H9 (cell line): ENCODE measurements around the gene PTMA. TPM values are rescaled to one million over a fixed set of nuclear protein-coding genes. Genes with fewer than 3 reads are reported as not detected.

ENCODE experiments used
- DNase-seq: peaks from one replicate; pipeline ENCODE4 v3.0.0-alpha.2; 2017
- H2AFZ ChIP-seq: one replicate; pipeline ENCODE4 v1.6.1; 2013; ENCODE audit warnings: mild to moderate bottlenecking, low read length, control low read depth, moderate library complexity
- H2AK5ac ChIP-seq: 2 replicates; pipeline ENCODE4 v1.6.1; 2013; ENCODE audit warnings: low read length, control low read depth, mixed read lengths; ENCODE audit not compliant: insufficient read length
- H2BK120ac ChIP-seq: one replicate; pipeline ENCODE4 v1.6.1; 2013; ENCODE audit warnings: low read depth, mild to moderate bottlenecking, low read length, control low read depth, inconsistent platforms; ENCODE audit not compliant: poor library complexity, severe bottlenecking
- H2BK12ac ChIP-seq: 2 replicates; pipeline ENCODE4 v1.6.1; 2013; ENCODE audit warnings: low read length, control low read depth, mixed read lengths, low read depth; ENCODE audit not compliant: insufficient read length
- H2BK15ac ChIP-seq: 2 replicates; pipeline ENCODE4 v1.6.1; 2013; ENCODE audit warnings: low read depth, low read length, control low read depth
- H2BK20ac ChIP-seq: one replicate; pipeline ENCODE4 v1.6.1; 2013; ENCODE audit warnings: low read depth, mild to moderate bottlenecking, low read length, control low read depth, inconsistent platforms; ENCODE audit not compliant: poor library complexity, severe bottlenecking
- H2BK5ac ChIP-seq: 2 replicates; pipeline ENCODE4 v1.6.1; 2013; ENCODE audit warnings: low read length, control low read depth, mixed read lengths; ENCODE audit not compliant: insufficient read length
- H3K14ac ChIP-seq: 2 replicates; pipeline ENCODE4 v1.6.1; 2013; ENCODE audit warnings: low read length, control low read depth; ENCODE audit not compliant: insufficient read depth
- H3K18ac ChIP-seq: 2 replicates; pipeline ENCODE4 v1.6.1; 2013; ENCODE audit warnings: low read depth, mild to moderate bottlenecking, mixed read lengths, low read length, control low read depth; ENCODE audit not compliant: insufficient read length
- H3K23ac ChIP-seq: 2 replicates; pipeline ENCODE4 v1.6.1; 2013; ENCODE audit warnings: low read length, control low read depth, mixed read lengths, low read depth; ENCODE audit not compliant: insufficient read length
- H3K23me2 ChIP-seq: 2 replicates; pipeline ENCODE4 v1.6.1; 2013; ENCODE audit warnings: low read depth, mild to moderate bottlenecking, mixed read lengths, low read length, control low read depth; ENCODE audit not compliant: insufficient read length, poor library complexity, severe bottlenecking
- H3K27ac ChIP-seq: 2 replicates; pipeline ENCODE4 v1.5.1; 2013; ENCODE audit warnings: low read length, control low read depth, mixed read lengths, low read depth; ENCODE audit not compliant: insufficient read length
- H3K27me3 ChIP-seq: 2 replicates; pipeline ENCODE4 v1.6.1; 2013; ENCODE audit warnings: low read length, control low read depth, inconsistent platforms; ENCODE audit not compliant: insufficient read depth
- H3K4ac ChIP-seq: 2 replicates; pipeline ENCODE4 v1.6.1; 2013; ENCODE audit warnings: low read depth, mild to moderate bottlenecking, control low read depth, inconsistent platforms, low read length, moderate library complexity
- H3K4me1 ChIP-seq: 2 replicates; pipeline ENCODE4 v1.6.1; 2013; ENCODE audit warnings: low read length, control low read depth, inconsistent platforms; ENCODE audit not compliant: insufficient read depth
- H3K4me2 ChIP-seq: 2 replicates; pipeline ENCODE4 v1.6.1; 2013; ENCODE audit warnings: low read length, control low read depth, mixed read lengths; ENCODE audit not compliant: insufficient read length, insufficient read depth
- H3K56ac ChIP-seq: 2 replicates; pipeline ENCODE4 v1.6.1; 2013; ENCODE audit warnings: low read depth, mild to moderate bottlenecking, mixed read lengths, low read length, control low read depth; ENCODE audit not compliant: insufficient read length
- H3K79me1 ChIP-seq: 2 replicates; pipeline ENCODE4 v1.6.1; 2013; ENCODE audit warnings: low read depth, mild to moderate bottlenecking, moderate library complexity, low read length, control low read depth, inconsistent platforms; ENCODE audit not compliant: insufficient read depth, poor library complexity, severe bottlenecking
- H3K79me2 ChIP-seq: 2 replicates; pipeline ENCODE4 v1.6.1; 2013; ENCODE audit warnings: low read length, control low read depth, inconsistent platforms; ENCODE audit not compliant: insufficient read depth
- H3K9ac ChIP-seq: 2 replicates; pipeline ENCODE4 v1.6.1; 2013; ENCODE audit warnings: low read length, control low read depth, mixed read lengths; ENCODE audit not compliant: insufficient read length; ENCODE audit errors: extremely low read depth
- H3K9me3 ChIP-seq: one replicate; pipeline ENCODE4 v1.6.1; 2013; ENCODE audit warnings: low read depth, low read length, inconsistent platforms; ENCODE audit not compliant: control insufficient read depth
- H3T11ph ChIP-seq: one replicate; pipeline ENCODE4 v1.6.1; 2013; ENCODE audit warnings: mild to moderate bottlenecking, low read length, control low read depth, inconsistent platforms
- H4K20me1 ChIP-seq: one replicate; pipeline ENCODE4 v1.6.1; 2013; ENCODE audit not compliant: control insufficient read depth, insufficient read length, insufficient read depth
- H4K5ac ChIP-seq: 2 replicates; pipeline ENCODE4 v1.6.1; 2013; ENCODE audit warnings: low read depth, mild to moderate bottlenecking, mixed read lengths, low read length, control low read depth; ENCODE audit not compliant: insufficient read length
- H4K8ac ChIP-seq: replicated peaks from 2 replicates; pipeline ENCODE4 v1.6.1; 2013; ENCODE audit warnings: low read length, control low read depth, mixed read lengths, low read depth; ENCODE audit not compliant: insufficient read length
- H4K91ac ChIP-seq: 2 replicates; pipeline ENCODE4 v1.6.1; 2013; ENCODE audit warnings: low read depth, mild to moderate bottlenecking, moderate library complexity, mixed read lengths, low read length, control low read depth; ENCODE audit not compliant: insufficient read length
- H3K27ac Mint-ChIP-seq, 3 experiments: 2 replicates in 2 of 3; 3 replicates in 1 of 3; pipeline ENCODE4 v1.8.0; 2020 to 2021; ENCODE audit warnings: mixed read lengths in 3 of 3, mild to moderate bottlenecking in 1 of 3, moderate library complexity in 1 of 3
- H3K27me3 Mint-ChIP-seq: 2 replicates; pipeline ENCODE4 v1.8.0; 2021; ENCODE audit warnings: low read depth, mild to moderate bottlenecking, moderate library complexity, mixed read lengths
- H3K36me3 Mint-ChIP-seq, 3 experiments: 2 replicates in 2 of 3; 3 replicates in 1 of 3; pipeline ENCODE4 v1.8.0; 2020 to 2021; ENCODE audit warnings: low read depth in 3 of 3, mixed read lengths in 3 of 3; ENCODE audit not compliant: insufficient read depth in 1 of 3
- H3K4me1 Mint-ChIP-seq, 2 experiments: 2 replicates each; pipeline ENCODE4 v1.8.0; 2020; ENCODE audit warnings: mixed read lengths in 2 of 2
- H3K4me3 Mint-ChIP-seq, 2 experiments: 2 replicates in 1 of 2; 3 replicates in 1 of 2; pipeline ENCODE4 v1.8.0; 2020 to 2021; ENCODE audit warnings: mild to moderate bottlenecking in 2 of 2, mixed read lengths in 2 of 2, moderate library complexity in 1 of 2
- H3K9me3 Mint-ChIP-seq, 2 experiments: 2 replicates in 1 of 2; 3 replicates in 1 of 2; pipeline ENCODE4 v1.8.0; 2020; ENCODE audit warnings: mild to moderate bottlenecking in 2 of 2, mixed read lengths in 2 of 2, moderate library complexity in 1 of 2
- CTCF ChIP-seq: fragments of 200-600 bp; sonication (generic); conservative IDR thresholded peaks from 3 replicates; pipeline ENCODE4 v1.8.0; 2021; ENCODE audit warnings: antibody characterized with exemption, mild to moderate bottlenecking
- WGBS: extraction: QIAGEN DNeasy Blood & Tissue Kit; methylation state at CpG from one replicate; pipeline ENCODE4 v1.1.7; 2013; ENCODE audit warnings: missing lambda C conversion rate, low lambda C conversion rate, mixed read lengths; ENCODE audit not compliant: insufficient read length; ENCODE audit errors: extremely low coverage; 5-methylcytosine and 5-hydroxymethylcytosine counted together
- total RNA-seq: library from RNA; stranded (reverse); gene quantifications from 2 replicates; pipeline ENCODE4 v1.2.1, GENCODE V29; 2021

The PTMA gene
- total RNA-seq, 1 experiment from 2014 or later: 1,963 TPM

- Histone ChIP-seq H3K23ac (no peak overlapping the region), H3K4ac (peak overlapping the region; percentile 67), H3K79me1 (no peaks in the 10 kb centered on the region), H2AFZ (no peak overlapping the region), H4K20me1 (no peaks in the 10 kb centered on the region), H3K4me1 (no peaks in the 10 kb centered on the region), H3K18ac (peak overlapping the region; percentile 83), H3K27ac (no peak overlapping the region), H3K56ac (no peak overlapping the region), H4K91ac (no peak overlapping the region), H4K8ac (no peak overlapping the region), H3K27me3 (no peaks in the 10 kb centered on the region), H3K9ac (peak overlapping the region; percentile 97), H2BK20ac (no peak overlapping the region), H3K4me2 (peak overlapping the region; percentile 44), H3K14ac (peak overlapping the region; percentile 91), H2BK15ac (no peak overlapping the region), H4K5ac (no peak overlapping the region), H3K23me2 (peaks cover 17% of the 10 kb centered on the region), H3K79me2 (peaks cover 40% of the 10 kb centered on the region; the same call in 1 of the 2 replicates), H3K9me3 (no peaks in the 10 kb centered on the region), H2AK5ac (no peak overlapping the region), H3T11ph (no peak overlapping the region), H2BK12ac (no peak overlapping the region), H2BK120ac (no peak overlapping the region), H2BK5ac (no peak overlapping the region)
- no peak for TF ChIP-seq CTCF
- peak overlapping the region; percentile 98 to 99 for H3K4me3 Mint-ChIP-seq
- peak overlapping the region; percentile 87 to 100 (median 100); a peak in 5 of 7 replicates for H3K27ac Mint-ChIP-seq
- H3K4me1 Mint-ChIP-seq: peaks cover 28 to 35% of the 10 kb centered on the region in 2 experiments
- H3K27me3 Mint-ChIP-seq: peaks cover 14% of the 10 kb centered on the region
- no CpG with 5 or more reads among the region's 118 CpGs for WGBS
- peaks cover 40 to 47% (median 45%) of the 10 kb centered on the region in 3 experiments for H3K36me3 Mint-ChIP-seq
- peaks cover 5 to 6% of the 10 kb centered on the region in 2 experiments; a peak in 4 of 5 replicates for H3K9me3 Mint-ChIP-seq
- no peak for DNase-seq
Observed at GRCh38 chr2:231708773-231709635, 679 bp downstream of the PTMA start.
